OCI-LY1 (cell line): ENCODE data around the gene EDN1.

Experiments used
- CTCF ChIP-seq: fragments of 200-600 bp; sonication (generic), shearing (Covaris generic); IDR thresholded peaks from 2 replicates; pipeline ENCODE4 v1.5.1; 2017; ENCODE audit warnings: mild to moderate bottlenecking, antibody characterized with exemption, low read length, moderate library complexity, mixed read lengths
- EZH2 ChIP-seq: fragments of 200-600 bp; sonication (generic), shearing (Covaris generic); IDR thresholded peaks from 2 replicates; pipeline ENCODE4 v1.8.0; 2017; ENCODE audit warnings: borderline replicate concordance, mixed run types, mild to moderate bottlenecking, antibody characterized with exemption, low read length, moderate library complexity, mixed read lengths

- TF ChIP-seq CTCF (no peak), EZH2 (no peak)
These were observed 14.3 kb downstream of the EDN1 start for GRCh38 chr6:12304487-12304886.
